Psoas muscle (tissue), 8 donors: ENCODE data around the gene FCHO1. TPM values are rescaled to one million over a fixed set of nuclear protein-coding genes. Genes with fewer than 3 reads are reported as not detected.

Experiments used
- ATAC-seq, 4 donors: fragments of 200-7000 bp; cut with Tn5 transposase; one replicate each; pipeline ENCODE4 v1.9.1; 2020; ENCODE audit warnings: moderate library complexity in 3 of 4, mild to moderate bottlenecking in 2 of 4
- DNase-seq, 2 donors: peaks; one replicate each; pipeline ENCODE4 v3.0.0-alpha.2; 2020
- H3K27ac ChIP-seq: fragments of 200-600 bp; one replicate; pipeline ENCODE4 v1.8.0; 2022
- H3K27me3 ChIP-seq, 3 donors: fragments of 200-600 bp in 1 of 3; one replicate each; pipeline versions ENCODE4 v1.6.1 to v1.8.0; 2013 to 2022; ENCODE audit warnings: low read length in 2 of 3, mild to moderate bottlenecking in 2 of 3, moderate library complexity in 1 of 3; ENCODE audit not compliant: insufficient read depth in 3 of 3
- H3K36me3 ChIP-seq, 2 donors: fragments of 200-600 bp in 1 of 2; one replicate each; pipeline versions ENCODE4 v1.6.1 to v1.8.0; 2013 to 2022; ENCODE audit warnings: low read depth in 1 of 2, mild to moderate bottlenecking in 1 of 2, moderate library complexity in 1 of 2; ENCODE audit not compliant: insufficient read depth in 1 of 2
- H3K4me1 ChIP-seq: fragments of 200-600 bp; one replicate; pipeline ENCODE4 v1.8.0; 2022
- H3K4me3 ChIP-seq: fragments of 200-600 bp; one replicate; pipeline ENCODE4 v1.8.0; 2022; ENCODE audit warnings: mild to moderate bottlenecking
- H3K9me3 ChIP-seq: fragments of 200-600 bp; one replicate; pipeline ENCODE4 v1.8.0; 2022
- CTCF ChIP-seq: fragments of 200-600 bp; IDR thresholded peaks from one replicate; pipeline ENCODE4 v1.8.0; 2022; ENCODE audit warnings: antibody characterized with exemption
- WGBS, 3 donors: extraction: QIAGEN DNeasy Blood & Tissue Kit; methylation state at CpG; one replicate each; pipeline versions ENCODE4 v1.1.6 to v1.1.7; 2013; 5-methylcytosine and 5-hydroxymethylcytosine counted together
- intact Hi-C, 2 donors: fragments of 100-400 bp; cut with DNase I; formaldehyde crosslinking; loops; one replicate each; pipeline versions ENCODE4 v1.11.0 to v1.14.2; 2022
- polyA plus RNA-seq, 3 donors: library from polyadenylated mRNA; stranded (reverse); fragments of 200-250 nt; gene quantifications; one replicate each; pipeline ENCODE4 v1.2.3, GENCODE V29; 2013
- total RNA-seq, 4 donors: library from RNA; stranded (reverse); fragmentation: NEBNext Ultra II Directional in 2 of 4; extraction: Animal tissue kit (Norgen Biotek cat#: 25700) in 2 of 4; gene quantifications; one replicate each; pipeline versions ENCODE4 v1.2.1 to v1.2.4, GENCODE V29; 2021 to 2023
- donor health status: healthy with polysubstance abuse.
- donor health status: DM: no; HTN: no; CAD: no; lungs with moderate emphysema.
- donor health status: Bipolar disorder and iron deficiency.
- donor health status: healthy.
- donor health status: DM: yes; HTN: yes; CAD: no.
- donor health status: DM: no; HTN: no; CAD: no.
- donor health status: DM: no; HTN: no; CAD: no.
- donor health status: DM: yes; HTN: yes; CAD: no.

Gene FCHO1
- total and polyA plus RNA-seq, 7 donors, result 0.10 to 0.68 (median 0.36) TPM; not detected in 1

- intact Hi-C loops, result no loop called here
- Histone ChIP-seq H3K36me3 (peaks cover 0 to under 1% of the 10 kb centered on the region in 2 donors), H3K27ac (no peak overlapping the region), H3K9me3 (no peaks in the 10 kb centered on the region), H3K4me3 (no peak overlapping the region), H3K27me3 (peaks cover 0 to 5% (median 0%) of the 10 kb centered on the region in 3 donors), H3K4me1 (peaks cover 23% of the 10 kb centered on the region)
- no peak for DNase-seq
- TF ChIP-seq CTCF, result no peak
- 59 to 74% (median 64%) methylated on average over 4 of the region's 4 CpGs for WGBS, 3 donors
- ATAC-seq, result no peak
These were observed 34.9 kb upstream of the FCHO1 start for GRCh38 chr19:17716309-17716929.

DNA sequence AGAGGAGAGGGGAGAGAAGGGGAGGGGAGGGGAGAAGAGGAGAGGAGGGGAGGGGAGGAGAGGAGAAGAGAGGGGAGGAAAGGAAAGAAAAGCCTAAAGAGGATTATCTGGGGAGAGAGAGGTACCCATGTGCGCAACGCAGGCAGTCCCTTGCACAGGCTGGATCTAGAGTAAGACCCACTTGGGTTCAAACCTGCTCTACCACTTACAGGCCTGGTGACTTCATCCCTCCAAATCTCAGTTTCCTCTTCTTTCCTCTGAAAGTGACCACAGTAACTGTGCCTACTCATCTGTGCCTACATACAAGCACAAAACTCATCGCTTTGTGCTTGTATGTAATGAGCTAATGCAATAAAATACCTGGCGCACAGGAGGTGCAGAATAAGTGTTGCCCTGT lies 32.7 kb upstream of the FCHO1 start:
- H3K4me3 ChIP-seq, result peak overlapping the region; percentile 96
- 90 to 100% (median 95%) methylated on average over 4 of the region's 4 CpGs for WGBS, 3 donors
- H3K36me3 ChIP-seq, result peaks cover 0 to 12% of the 10 kb centered on the region in 2 donors

DNA sequence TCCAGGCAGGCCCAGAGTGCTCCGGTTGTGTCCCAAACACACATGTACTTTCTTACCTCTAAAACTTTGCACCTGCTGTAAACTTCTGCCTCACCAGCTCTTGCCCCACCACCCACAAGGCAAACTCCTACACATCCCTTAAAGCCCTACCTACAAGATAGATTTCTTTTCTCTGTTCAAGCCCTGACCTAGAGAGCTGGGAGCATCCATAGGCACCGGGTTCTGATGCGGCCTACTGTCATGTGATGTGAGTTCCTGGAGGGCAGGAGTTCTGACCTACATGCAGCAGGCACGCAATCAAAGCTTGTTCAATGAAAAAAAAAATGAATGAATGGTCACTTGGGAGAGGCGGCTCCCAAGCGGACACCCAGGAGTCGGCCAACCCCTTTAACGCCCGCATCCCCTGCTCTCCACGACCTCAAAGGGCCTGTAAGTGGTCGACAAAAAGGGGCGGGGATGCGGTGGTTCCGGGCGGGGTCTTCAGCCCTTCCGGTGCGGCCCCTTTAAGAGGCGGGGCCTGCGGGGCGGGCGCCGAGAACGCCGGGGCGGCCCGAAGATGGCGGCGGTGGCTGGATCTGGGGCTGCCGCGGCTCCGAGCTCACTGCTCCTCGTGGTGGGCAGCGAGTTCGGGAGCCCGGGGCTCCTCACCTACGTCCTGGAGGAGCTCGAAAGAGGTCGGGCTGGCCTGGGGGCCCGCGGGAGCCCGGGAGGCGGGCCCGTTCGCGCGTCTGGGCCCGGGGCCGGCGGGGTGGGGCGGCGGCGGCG lies 32.1 kb upstream of the FCHO1 start, which contains the start of gene MAP1S:
Gene MAP1S, plus strand, starts transcription at position 534 of the 765 bp plus-strand sequence. Its CDS starts 23 bp downstream, at position 557.
- intact Hi-C loops, result no loop called here
- WGBS, 3 donors, result 2 to 4% (median 2%) methylated on average over 34 to 53 of the region's 53 CpGs
- DNase-seq (peak; percentile 57 to 75), ATAC-seq (peak; percentile 40 to 89 (median 76))
- H3K36me3 ChIP-seq, result peaks cover 0 to 18% of the 10 kb centered on the region in 2 donors
- H3K9me3 ChIP-seq, result no peaks in the 10 kb centered on the region
- H3K27ac ChIP-seq, result peak within 1 kb of the TSS; percentile 83
- H3K4me1 ChIP-seq, result peaks cover 32% of the 10 kb centered on the region
- H3K4me3 ChIP-seq, result peak within 1 kb of the TSS; percentile 96
- H3K27me3 ChIP-seq, result peaks cover 0 to 3% (median 0%) of the 10 kb centered on the region in 3 donors
- no peak for TF ChIP-seq CTCF

More for the DNA sequence above, 32.7 kb upstream of the FCHO1 start:
- no peak overlapping the region for H3K27ac ChIP-seq
- DNase-seq (no peak), ATAC-seq (no peak)
- H3K9me3 ChIP-seq, result no peaks in the 10 kb centered on the region
- TF ChIP-seq CTCF, result no peak
- peaks cover 32% of the 10 kb centered on the region for H3K4me1 ChIP-seq
- intact Hi-C loops, result no loop called here
- H3K27me3 ChIP-seq, result peaks cover 0 to 5% (median 0%) of the 10 kb centered on the region in 3 donors

- Histone ChIP-seq H3K4me1 (peaks cover 32% of the 10 kb centered on the region), H3K4me3 (peak overlapping the region; percentile 96), H3K36me3 (peaks cover 0 to 25% of the 10 kb centered on the region in 2 donors), H3K9me3 (no peaks in the 10 kb centered on the region), H3K27me3 (no peaks in the 10 kb centered on the region), H3K27ac (peak overlapping the region; percentile 83)
- ATAC-seq (peak in 2 of 4 donors; percentile 7 to 9), DNase-seq (no peak)
- intact Hi-C loops, result no loop called here
- no peak for TF ChIP-seq CTCF
- 2 to 3% (median 2%) methylated on average over 23 to 38 of the region's 38 CpGs for WGBS, 3 donors
These were observed 31.4 kb upstream of the FCHO1 start for GRCh38 chr19:17719730-17720400.
